ENCODE data around the gene ZNF157.

ZNF157 gene

DNA sequence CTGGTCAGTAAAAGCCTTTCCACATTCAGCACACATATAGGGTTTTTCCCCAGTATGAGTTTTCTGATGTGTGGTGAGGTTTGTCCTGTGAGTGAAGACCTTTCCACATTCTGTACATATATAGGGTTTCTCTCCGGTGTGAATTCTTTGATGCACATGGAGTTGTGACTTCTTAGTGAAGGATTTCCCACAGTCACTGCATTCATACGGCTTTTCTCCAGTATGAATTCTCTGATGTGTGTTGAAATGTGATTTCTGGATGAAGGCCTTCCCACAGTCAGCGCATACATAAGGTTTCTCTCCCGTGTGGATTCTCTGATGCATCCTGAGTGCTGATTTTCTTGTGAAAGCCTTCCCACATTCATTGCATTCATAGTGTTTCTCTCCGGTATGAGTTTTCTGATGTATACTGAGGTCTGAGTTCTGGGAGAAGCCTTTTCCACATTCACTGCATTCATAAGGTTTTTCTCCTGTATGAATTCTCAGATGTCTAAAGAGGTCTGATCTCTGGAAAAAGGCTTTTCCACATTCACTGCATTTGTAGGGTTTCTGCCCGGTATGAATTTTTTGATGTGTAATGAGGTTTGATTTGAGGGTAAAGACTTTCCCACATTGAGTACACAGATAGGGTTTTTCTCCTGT, 77.9 kb downstream of the ZNF157 start:
- Histone ChIP-seq H4K20me1 (ENCODE audit: insufficient read depth, low read length) (no peaks in the 10 kb centered on the region), H3K9me3 (ENCODE audit: low read length) (peaks cover 2% of the 10 kb centered on the region; the same call in 1 of the 2 replicates), H3F3A (ENCODE audit: insufficient read depth, low read length) (no peaks in the 10 kb centered on the region), H3K27me3 (ENCODE audit: insufficient read depth, low read length) (no peaks in the 10 kb centered on the region), H2AFZ (ENCODE audit: low read length) (no peak overlapping the region), H3K4me3 (ENCODE audit: low read depth, low read length, poor library complexity, severe bottlenecking) (no peak overlapping the region), H3K9me2 (ENCODE audit: low read depth, low read length) (no peaks in the 10 kb centered on the region), H3K4me1 (ENCODE audit: insufficient read depth, low read length, severe bottlenecking) (no peaks in the 10 kb centered on the region), H3K9ac (ENCODE audit: low read length) (no peak overlapping the region), H3K27ac (ENCODE audit: low read depth, low read length, poor library complexity, severe bottlenecking) (no peak overlapping the region), H3K36me3 (ENCODE audit: insufficient read depth, low read length) (peaks cover 47% of the 10 kb centered on the region), H3K79me2 (ENCODE audit: insufficient read depth, low read length) (no peaks in the 10 kb centered on the region), H3K4me2 (ENCODE audit: low read length) (no peak overlapping the region)
- no peak for TF ChIP-seq EZH2 (IDR thresholded peaks at IDR 0.05; ENCODE audit: borderline replicate concordance, low read length)
- TF ChIP-seq, protein P1, sequence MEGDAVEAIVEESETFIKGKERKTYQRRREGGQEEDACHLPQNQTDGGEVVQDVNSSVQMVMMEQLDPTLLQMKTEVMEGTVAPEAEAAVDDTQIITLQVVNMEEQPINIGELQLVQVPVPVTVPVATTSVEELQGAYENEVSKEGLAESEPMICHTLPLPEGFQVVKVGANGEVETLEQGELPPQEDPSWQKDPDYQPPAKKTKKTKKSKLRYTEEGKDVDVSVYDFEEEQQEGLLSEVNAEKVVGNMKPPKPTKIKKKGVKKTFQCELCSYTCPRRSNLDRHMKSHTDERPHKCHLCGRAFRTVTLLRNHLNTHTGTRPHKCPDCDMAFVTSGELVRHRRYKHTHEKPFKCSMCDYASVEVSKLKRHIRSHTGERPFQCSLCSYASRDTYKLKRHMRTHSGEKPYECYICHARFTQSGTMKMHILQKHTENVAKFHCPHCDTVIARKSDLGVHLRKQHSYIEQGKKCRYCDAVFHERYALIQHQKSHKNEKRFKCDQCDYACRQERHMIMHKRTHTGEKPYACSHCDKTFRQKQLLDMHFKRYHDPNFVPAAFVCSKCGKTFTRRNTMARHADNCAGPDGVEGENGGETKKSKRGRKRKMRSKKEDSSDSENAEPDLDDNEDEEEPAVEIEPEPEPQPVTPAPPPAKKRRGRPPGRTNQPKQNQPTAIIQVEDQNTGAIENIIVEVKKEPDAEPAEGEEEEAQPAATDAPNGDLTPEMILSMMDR (IDR thresholded peaks at IDR 0.05; ENCODE audit: low read length) = no peak

DNA sequence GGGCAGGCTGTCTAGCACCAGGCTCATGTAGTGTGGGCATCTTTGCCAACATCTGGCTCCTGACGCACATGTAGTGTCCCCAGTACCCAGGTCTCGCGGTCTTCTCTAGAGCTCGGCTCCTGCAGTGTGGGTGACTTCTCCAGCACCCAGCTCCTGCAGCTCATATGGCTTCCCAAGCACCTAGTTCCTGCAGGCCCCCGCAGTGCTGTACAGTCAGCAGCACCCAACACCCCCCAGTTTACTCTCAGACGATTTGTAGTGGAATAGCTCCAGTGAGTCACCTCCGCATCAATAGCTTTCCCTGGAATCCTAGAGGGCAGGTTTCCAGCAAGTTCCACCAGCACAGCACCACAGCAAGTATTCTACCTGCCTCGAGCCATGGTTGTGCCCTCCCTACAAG, 81.7 kb downstream of the ZNF157 start:
- Histone ChIP-seq H3K9ac (ENCODE audit: low read length) (no peak overlapping the region), H2AFZ (ENCODE audit: low read length) (no peak overlapping the region), H3K4me1 (ENCODE audit: insufficient read depth, low read length, severe bottlenecking) (no peaks in the 10 kb centered on the region), H4K20me1 (ENCODE audit: insufficient read depth, low read length) (no peaks in the 10 kb centered on the region), H3K27ac (ENCODE audit: low read depth, low read length, poor library complexity, severe bottlenecking) (no peak overlapping the region), H3F3A (ENCODE audit: insufficient read depth, low read length) (no peaks in the 10 kb centered on the region), H3K9me3 (ENCODE audit: low read length) (peaks cover 2% of the 10 kb centered on the region; the same call in 1 of the 2 replicates), H3K9me2 (ENCODE audit: low read depth, low read length) (no peaks in the 10 kb centered on the region), H3K79me2 (ENCODE audit: insufficient read depth, low read length) (no peaks in the 10 kb centered on the region), H3K27me3 (ENCODE audit: insufficient read depth, low read length) (no peaks in the 10 kb centered on the region), H3K4me3 (ENCODE audit: low read depth, low read length, poor library complexity, severe bottlenecking) (no peak overlapping the region), H3K4me2 (ENCODE audit: low read length) (no peak overlapping the region), H3K36me3 (ENCODE audit: insufficient read depth, low read length) (peaks cover 73% of the 10 kb centered on the region)
- TF ChIP-seq EZH2 (IDR thresholded peaks at IDR 0.05; ENCODE audit: borderline replicate concordance, low read length) = no peak
- TF ChIP-seq, protein P1 (IDR thresholded peaks at IDR 0.05; ENCODE audit: low read length) = no peak

DNA sequence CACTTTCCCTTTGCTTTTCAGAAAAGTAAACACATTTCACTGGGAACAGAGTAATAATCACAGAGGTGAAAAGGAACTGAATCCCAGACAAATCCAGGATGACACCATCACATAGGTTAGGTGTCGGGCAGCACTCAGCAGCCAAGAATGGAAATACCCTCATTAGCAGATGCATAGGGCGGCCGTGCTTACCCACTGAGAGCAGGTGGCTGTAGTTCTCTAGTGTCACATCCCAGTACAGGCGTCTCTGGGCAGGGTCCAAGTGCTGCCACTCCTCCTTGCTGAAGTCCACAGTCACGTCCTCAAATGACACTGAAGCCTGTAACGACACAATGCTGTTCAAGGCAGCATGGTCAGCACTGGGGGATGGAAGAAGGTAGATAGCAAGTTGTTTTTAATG, 85.7 kb downstream of the ZNF157 start:
- Histone ChIP-seq H3K36me3 (ENCODE audit: insufficient read depth, low read length) (peaks cover 49% of the 10 kb centered on the region), H2AFZ (ENCODE audit: low read length) (no peak overlapping the region), H3K4me2 (ENCODE audit: low read length) (no peak overlapping the region), H3K9ac (ENCODE audit: low read length) (no peak overlapping the region), H3K4me1 (ENCODE audit: insufficient read depth, low read length, severe bottlenecking) (no peaks in the 10 kb centered on the region), H3K27ac (ENCODE audit: low read depth, low read length, poor library complexity, severe bottlenecking) (no peak overlapping the region), H3K9me2 (ENCODE audit: low read depth, low read length) (no peaks in the 10 kb centered on the region), H3F3A (ENCODE audit: insufficient read depth, low read length) (no peaks in the 10 kb centered on the region), H3K4me3 (ENCODE audit: low read depth, low read length, poor library complexity, severe bottlenecking) (no peak overlapping the region), H3K27me3 (ENCODE audit: insufficient read depth, low read length) (no peaks in the 10 kb centered on the region), H3K79me2 (ENCODE audit: insufficient read depth, low read length) (no peaks in the 10 kb centered on the region), H3K9me3 (ENCODE audit: low read length) (no peaks in the 10 kb centered on the region), H4K20me1 (ENCODE audit: insufficient read depth, low read length) (no peaks in the 10 kb centered on the region)
- TF ChIP-seq, protein P1 (IDR thresholded peaks at IDR 0.05; ENCODE audit: low read length) = no peak
- TF ChIP-seq EZH2 (IDR thresholded peaks at IDR 0.05; ENCODE audit: borderline replicate concordance, low read length) = no peak

Data from OCI-LY1 (cell line).